Activated CD8-positive, alpha-beta T cell treated with anti-CD3 and anti-CD28 coated beads for 36 hours (primary cell): ENCODE measurements around the gene KRTAP12-1. TPM values are rescaled to one million over a fixed set of nuclear protein-coding genes. Genes with fewer than 3 reads are reported as not detected.

ENCODE experiments used
- ATAC-seq: fragments of 200-7000 bp; cut with Tn5 transposase; one replicate; pipeline ENCODE4 v1.10.0; 2021; ENCODE audit warnings: mild to moderate bottlenecking, moderate library complexity
- CTCF ChIA-PET: fragments of 350-600 bp; sonication (Branson Sonifier 250); formaldehyde crosslinking; loops from one replicate; lab custom pipeline; 2021; ENCODE audit warnings: antibody characterized with exemption; lab: Charles Lee
- POLR2A ChIA-PET: fragments of 350-600 bp; sonication (Branson Sonifier 250); formaldehyde crosslinking; loops from one replicate; lab custom pipeline; 2021; ENCODE audit warnings: antibody characterized with exemption; lab: Charles Lee
- DNase-seq: peaks from one replicate; pipeline ENCODE4 v3.0.0-alpha.2; 2020
- H3K27ac Mint-ChIP-seq: one replicate; pipeline ENCODE4 v1.8.0; 2021; ENCODE audit warnings: mild to moderate bottlenecking, mixed read lengths
- H3K27me3 Mint-ChIP-seq: one replicate; pipeline ENCODE4 v1.8.0; 2021; ENCODE audit warnings: mixed read lengths
- H3K36me3 Mint-ChIP-seq: one replicate; pipeline ENCODE4 v1.8.0; 2021; ENCODE audit warnings: low read depth, mixed read lengths
- H3K4me1 Mint-ChIP-seq: one replicate; pipeline ENCODE4 v1.8.0; 2021; ENCODE audit warnings: low read depth, mixed read lengths
- H3K4me3 Mint-ChIP-seq: one replicate; pipeline ENCODE4 v1.8.0; 2021; ENCODE audit warnings: mild to moderate bottlenecking, moderate library complexity, mixed read lengths
- H3K9me3 Mint-ChIP-seq: one replicate; pipeline ENCODE4 v1.8.0; 2021; ENCODE audit warnings: mixed read lengths
- CTCF ChIP-seq: fragments of 200-600 bp; IDR thresholded peaks from one replicate; pipeline ENCODE4 v1.8.0; 2022; ENCODE audit warnings: antibody characterized with exemption, mild to moderate bottlenecking
- intact Hi-C: fragments of 100-400 bp; cut with micrococcal nuclease; formaldehyde crosslinking; loops from one replicate; pipeline ENCODE4 v1.10.0; 2022
- total RNA-seq, 2 experiments: library from RNA; stranded (reverse); gene quantifications; one replicate each; pipeline ENCODE4 v1.2.3, GENCODE V29; 2021

Gene KRTAP12-1
- total RNA-seq, 2 experiments from 2014 or later, result not detected

GRCh38 chr21:44724196-44724595 lies 42.2 kb upstream of the KRTAP12-1 start:
- no peak for DNase-seq
- ATAC-seq, result no peak
- peaks cover 19% of the 10 kb centered on the region for H3K27me3 Mint-ChIP-seq
- intact Hi-C loops, result no loop called here
- H3K9me3 Mint-ChIP-seq, result no peaks in the 10 kb centered on the region
- H3K27ac Mint-ChIP-seq, result no peak overlapping the region
- no peak for TF ChIP-seq CTCF
- H3K4me1 Mint-ChIP-seq, result peaks cover 12% of the 10 kb centered on the region
- ChIA-PET POLR2A (no interaction called here), CTCF (interaction anchor here (1.1 to 1.4 kb wide), 2 partner anchors 18 to 69 kb away, joined by 3 to 4 read pairs; no protein-coding TSS in a partner anchor)
- no peak overlapping the region for H3K4me3 Mint-ChIP-seq
- no peaks in the 10 kb centered on the region for H3K36me3 Mint-ChIP-seq

GRCh38 chr21:44723177-44724131 lies 41.5 kb upstream of the KRTAP12-1 start:
- Mint-ChIP-seq H3K9me3 (no peaks in the 10 kb centered on the region), H3K27ac (no peak overlapping the region), H3K4me1 (peaks cover 12% of the 10 kb centered on the region), H3K4me3 (no peak overlapping the region), H3K36me3 (no peaks in the 10 kb centered on the region), H3K27me3 (peaks cover 23% of the 10 kb centered on the region)
- ChIA-PET CTCF (interaction anchor here (0.9 to 1.0 kb wide), 2 partner anchors 19 to 212 kb away, joined by 3 to 5 read pairs; no protein-coding TSS in a partner anchor), POLR2A (no interaction called here)
- TF ChIP-seq CTCF, result no peak
- peak; percentile 61 for ATAC-seq
- peak; percentile 36 for DNase-seq
- intact Hi-C loops, result no loop called here

DNA sequence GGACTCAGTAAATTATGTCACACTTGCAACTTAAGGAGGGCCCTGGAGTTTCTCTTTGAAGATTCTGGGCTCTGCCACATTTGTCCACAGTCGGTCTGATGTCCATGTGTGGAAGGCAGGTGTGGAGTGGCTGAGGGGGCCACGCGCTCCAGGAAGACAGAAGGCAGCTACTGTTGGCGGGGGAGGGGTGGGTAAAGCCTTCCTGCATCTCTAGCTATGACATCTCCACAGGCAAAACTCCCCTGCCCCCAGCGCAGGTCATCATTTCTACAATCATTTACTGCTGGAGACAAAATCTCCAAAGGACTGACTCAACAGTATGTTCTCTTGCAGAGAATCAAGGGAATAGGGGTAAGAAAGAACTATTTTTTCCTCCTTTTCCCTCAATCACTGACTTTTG lies 40.8 kb upstream of the KRTAP12-1 start:
- DNase-seq (no peak), ATAC-seq (no peak)
- Mint-ChIP-seq H3K36me3 (no peaks in the 10 kb centered on the region), H3K9me3 (no peaks in the 10 kb centered on the region), H3K4me1 (peaks cover 12% of the 10 kb centered on the region), H3K4me3 (no peak overlapping the region), H3K27ac (no peak overlapping the region), H3K27me3 (peaks cover 22% of the 10 kb centered on the region)
- intact Hi-C loops, result no loop called here
- ChIA-PET POLR2A (no interaction called here), CTCF (interaction anchor here (0.9 to 1.0 kb wide), 2 partner anchors 20 to 212 kb away, joined by 3 to 5 read pairs; no protein-coding TSS in a partner anchor)
- TF ChIP-seq CTCF, result no peak

DNA sequence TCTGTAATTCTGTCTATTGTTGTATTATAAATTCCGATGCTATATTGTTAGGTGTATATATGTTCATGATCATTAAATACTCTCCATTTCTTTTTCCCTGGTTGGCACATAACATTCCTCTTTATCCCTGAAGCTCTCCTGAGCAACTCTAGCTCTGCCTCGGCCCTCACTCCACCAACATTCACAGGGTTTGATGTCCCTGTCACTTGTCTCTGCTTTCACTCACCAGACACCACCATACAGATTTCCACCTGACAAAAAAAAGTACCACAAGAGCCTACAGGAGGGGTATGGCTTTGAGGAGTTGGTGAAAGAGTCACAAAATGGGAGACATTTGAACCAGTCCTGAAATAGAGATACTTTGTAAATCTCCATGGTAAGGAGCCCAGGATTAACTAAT lies 38.2 kb upstream of the KRTAP12-1 start:
- no peak for TF ChIP-seq CTCF
- intact Hi-C loops, result no loop called here
- H3K27ac Mint-ChIP-seq, result no peak overlapping the region
- peaks cover 12% of the 10 kb centered on the region for H3K4me1 Mint-ChIP-seq
- CTCF ChIA-PET, result interaction anchor here (0.8 to 2.4 kb wide), 3 partner anchors 9 to 210 kb away, joined by 3 to 11 read pairs (median 5); partner anchors contain the start of gene TSPEAR
- peaks cover 3% of the 10 kb centered on the region for H3K9me3 Mint-ChIP-seq
- no peak for DNase-seq
- peaks cover 22% of the 10 kb centered on the region for H3K27me3 Mint-ChIP-seq
- no peak overlapping the region for H3K4me3 Mint-ChIP-seq
- ATAC-seq, result no peak
- POLR2A ChIA-PET, result no interaction called here
- no peaks in the 10 kb centered on the region for H3K36me3 Mint-ChIP-seq

DNA sequence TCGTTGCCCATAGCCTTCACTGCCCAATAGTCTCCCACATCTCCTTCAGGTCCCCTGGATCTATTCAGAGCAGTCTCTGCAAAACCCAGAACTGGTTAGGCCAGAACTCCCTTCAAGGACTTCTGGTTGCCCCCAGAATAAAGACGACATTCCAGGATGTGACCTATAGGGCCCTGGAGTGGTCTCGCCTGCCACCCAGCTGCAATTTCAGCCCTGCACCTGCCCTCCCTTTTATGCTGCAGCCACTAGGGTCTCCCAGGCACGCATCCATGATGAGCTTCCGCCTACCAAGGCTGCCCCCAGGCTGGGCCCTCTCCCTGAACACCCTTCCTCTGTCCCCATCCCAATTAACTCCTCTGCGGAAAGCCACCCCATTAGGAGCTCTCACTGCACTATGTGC lies 36.6 kb upstream of the KRTAP12-1 start:
- intact Hi-C loops, result no loop called here
- no peak for ATAC-seq
- POLR2A ChIA-PET, result no interaction called here

More for the DNA sequence above, 36.6 kb upstream of the KRTAP12-1 start:
- no peak for TF ChIP-seq CTCF
- Mint-ChIP-seq H3K9me3 (peaks cover 3% of the 10 kb centered on the region), H3K4me1 (peaks cover 9% of the 10 kb centered on the region), H3K27me3 (peaks cover 33% of the 10 kb centered on the region), H3K27ac (no peak overlapping the region), H3K4me3 (no peak overlapping the region), H3K36me3 (no peaks in the 10 kb centered on the region)
- DNase-seq, result no peak
- CTCF ChIA-PET, result interaction anchor here (0.6 to 2.4 kb wide), 2 partner anchors 208 to 553 kb away, joined by 3 to 11 read pairs; no protein-coding TSS in a partner anchor
